GM18519 (cell line): Measurements from ENCODE around the gene GPR52.

ENCODE experiments used
- ATAC-seq: cut with Tn5 transposase; IDR thresholded peaks from one replicate; pipeline ENCODE4 v1.9.1; 2021; ENCODE audit warnings: mild to moderate bottlenecking, moderate library complexity; ENCODE audit not compliant: unreplicated experiment, low FRiP score

GPR52 gene

GRCh38 chr1:174465855-174466254 lies 18.1 kb downstream of the GPR52 start:
- ATAC-seq: no peak

DNA sequence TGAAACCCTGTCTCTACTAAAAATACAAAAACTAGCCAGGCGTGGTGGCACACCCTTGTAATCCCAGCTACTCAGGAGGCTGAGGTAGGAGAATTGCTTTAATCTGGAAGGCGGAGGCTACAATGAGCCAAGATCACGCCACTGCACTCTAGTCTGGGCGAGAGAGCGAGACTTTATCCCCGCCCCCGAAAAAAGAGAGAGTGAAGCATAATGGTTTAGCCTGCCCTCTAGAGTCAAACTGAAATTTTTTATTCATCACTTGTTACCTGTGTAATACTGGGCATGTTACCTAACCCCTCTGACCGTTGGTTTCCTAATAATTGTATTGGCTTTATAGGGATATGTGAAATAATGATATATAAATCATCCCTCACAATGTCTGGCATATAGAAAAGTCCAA lies 18.8 kb downstream of the GPR52 start:
- no peak for ATAC-seq

DNA sequence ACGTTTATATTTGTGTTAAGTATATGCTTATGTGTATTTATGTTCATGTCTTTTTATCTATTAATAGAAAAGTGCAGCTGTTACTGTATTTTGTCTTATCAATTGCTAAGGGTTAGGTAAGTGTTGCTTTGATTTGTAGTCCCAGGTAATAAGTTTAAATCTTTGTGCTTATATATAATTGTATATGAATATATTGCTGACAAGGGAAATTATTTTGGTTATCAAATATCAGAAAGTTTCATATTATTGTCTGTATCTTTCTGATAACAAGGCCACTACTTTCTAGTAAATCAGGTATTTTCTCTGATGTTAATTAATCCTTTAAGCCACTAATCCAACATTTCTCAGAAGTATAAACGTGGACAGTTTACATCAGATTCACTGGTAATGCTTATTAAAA lies 21.3 kb downstream of the GPR52 start:
- no peak for ATAC-seq

DNA sequence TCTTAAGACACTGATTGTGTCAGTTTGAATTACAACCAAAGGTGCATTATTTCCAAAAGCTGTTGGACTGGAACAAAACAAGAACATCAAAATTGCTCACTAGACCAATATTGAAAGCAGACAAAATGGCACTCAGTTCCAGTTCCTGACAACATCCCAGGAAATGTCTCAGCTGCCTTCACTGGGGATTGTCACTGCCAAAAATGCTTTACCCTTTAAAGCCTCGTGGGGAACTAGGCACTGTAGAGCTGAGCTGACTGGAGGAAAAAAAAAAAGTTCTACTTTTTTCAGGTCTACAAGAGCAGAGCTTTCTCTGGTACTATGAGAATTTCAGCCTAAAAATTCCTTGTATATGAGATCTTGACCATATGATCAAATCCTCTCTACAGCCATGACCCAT lies 21.9 kb downstream of the GPR52 start:
- no peak for ATAC-seq

- no peak for ATAC-seq
Observed at GRCh38 chr1:174479281-174479680, 31.5 kb downstream of the GPR52 start.

DNA sequence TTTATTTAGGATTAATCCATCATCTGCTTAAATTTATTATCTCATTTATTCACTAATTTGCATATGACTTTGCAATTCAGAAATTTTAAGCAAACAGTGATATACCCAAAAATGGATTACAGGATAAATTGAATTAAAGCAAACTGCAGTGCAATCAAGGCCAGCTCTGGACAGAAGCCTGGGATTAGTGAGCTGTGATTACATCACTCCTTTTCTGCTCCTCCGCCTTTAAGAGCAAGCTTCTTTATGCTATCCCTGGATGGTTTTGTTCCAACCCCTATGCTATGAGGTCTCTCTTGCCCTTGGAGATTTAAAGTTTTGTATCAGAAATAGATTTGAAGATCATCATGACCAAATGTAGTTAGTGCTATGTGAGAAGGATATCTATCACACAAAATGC lies 32.6 kb downstream of the GPR52 start:
- ATAC-seq: no peak

DNA sequence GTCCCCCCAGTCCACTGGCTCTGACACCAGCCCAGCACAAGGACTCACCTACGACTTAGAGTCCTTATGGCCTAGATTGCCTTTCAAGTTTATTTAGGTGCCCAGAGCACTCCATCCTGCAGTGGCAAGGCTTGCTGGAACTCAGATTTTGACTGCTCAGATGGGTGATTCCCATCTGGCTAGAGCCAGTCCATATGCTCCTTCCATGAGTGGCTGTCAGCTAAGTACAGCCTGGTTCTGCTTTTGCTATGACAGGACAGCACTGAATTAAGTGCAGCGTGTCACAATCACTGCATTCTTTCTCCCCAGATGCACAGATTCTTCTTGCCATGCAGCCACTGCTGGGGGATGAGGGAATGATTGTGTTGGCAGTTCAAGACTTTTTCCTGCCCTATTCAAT lies 43.8 kb downstream of the GPR52 start:
- no peak for ATAC-seq

DNA sequence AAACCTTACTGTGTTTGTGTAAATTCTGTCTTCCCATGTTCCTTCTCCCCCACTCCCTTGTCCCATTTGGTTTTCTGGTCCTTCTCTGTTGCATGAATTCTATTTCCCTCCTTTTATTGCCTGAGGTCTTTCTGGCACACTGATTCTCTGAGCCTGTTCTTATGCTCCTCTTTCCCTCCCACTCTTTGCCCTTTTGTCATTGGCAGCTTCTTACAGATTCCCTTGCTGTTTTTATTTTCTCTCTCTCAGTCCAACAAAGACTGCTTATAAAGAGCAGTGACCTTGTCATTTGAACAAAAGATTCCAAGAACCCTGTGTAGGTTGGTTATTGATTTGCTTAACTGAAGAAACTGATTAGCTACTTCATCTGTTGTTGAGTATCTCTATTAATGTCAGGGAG lies 49.7 kb downstream of the GPR52 start:
- ATAC-seq: no peak
